Stomach (tissue), 9 donors: ENCODE data around the gene COL23A1. TPM values are rescaled to one million over a fixed set of nuclear protein-coding genes. Genes with fewer than 3 reads are reported as not detected.

Experiments used
- DNase-seq, 2 donors: peaks; one replicate each; pipeline versions ENCODE4 v3.0.0 to v3.0.0-alpha.2; 2013 to 2019
- H3K27ac ChIP-seq, 5 donors: fragments of 200-600 bp in 4 of 5; sonication (generic) in 4 of 5; one replicate each; pipeline ENCODE4 v1.5.1; 2013 to 2019; ENCODE audit warnings: mild to moderate bottlenecking in 1 of 5, moderate library complexity in 1 of 5
- H3K27me3 ChIP-seq, 3 donors: fragments of 200-600 bp; sonication (generic); one replicate each; pipeline ENCODE4 v1.5.1; 2017 to 2019; ENCODE audit warnings: mixed run types in 1 of 3
- H3K36me3 ChIP-seq, 4 donors: fragments of 200-600 bp; sonication (generic); 1 replicate in 3 of 4; 2 replicates in 1 of 4; pipeline ENCODE4 v1.5.1; 2016 to 2019
- H3K4me1 ChIP-seq, 4 donors: fragments of 200-600 bp; sonication (generic); one replicate each; pipeline ENCODE4 v1.5.1; 2016 to 2019
- H3K4me3 ChIP-seq, 4 donors: fragments of 200-600 bp; sonication (generic) in 3 of 4; one replicate each; pipeline ENCODE4 v1.5.1; 2016 to 2019; ENCODE audit warnings: mild to moderate bottlenecking in 1 of 4
- H3K9me3 ChIP-seq, 4 donors: fragments of 200-600 bp; sonication (generic); one replicate each; pipeline ENCODE4 v1.5.1; 2016 to 2019
- CTCF ChIP-seq, 7 experiments: fragments of 450-650 bp in 4 of 7; fragments of 200-600 bp in 3 of 7; sonication (generic) in 3 of 7; IDR thresholded peaks; one replicate each; pipeline ENCODE4 v1.5.1; 2016 to 2019; ENCODE audit warnings: antibody characterized with exemption in 7 of 7, control low read depth in 2 of 7, mild to moderate bottlenecking in 1 of 7
- EP300 ChIP-seq: sonication (generic); formaldehyde crosslinking; IDR thresholded peaks from one replicate; pipeline ENCODE4 v1.6.1; 2017; ENCODE audit warnings: antibody characterized with exemption
- POLR2A ChIP-seq, 4 donors: fragments of 450-650 bp; IDR thresholded peaks; one replicate each; pipeline ENCODE4 v1.6.1; 2016; ENCODE audit warnings: antibody characterized with exemption in 4 of 4, control low read depth in 2 of 4, mild to moderate bottlenecking in 1 of 4, moderate library complexity in 1 of 4
- POLR2AphosphoS5 ChIP-seq, 3 donors: sonication (generic); formaldehyde crosslinking; IDR thresholded peaks; one replicate each; pipeline ENCODE4 v1.6.1; 2016; ENCODE audit warnings: antibody characterized with exemption in 3 of 3
- WGBS, 5 donors: extraction: QIAGEN DNeasy Blood & Tissue Kit in 3 of 5; methylation state at CpG; one replicate each; pipeline versions ENCODE4 v1.1.5 to v1.1.7; 2013 to 2018; 5-methylcytosine and 5-hydroxymethylcytosine counted together
- intact Hi-C: fragments of 100-400 bp; cut with DNase I; formaldehyde crosslinking; loops from one replicate; pipeline ENCODE4 v1.15.1; 2023; ENCODE audit warnings: low total_unique reads
- polyA plus RNA-seq, 3 donors: library from polyadenylated mRNA; stranded (reverse); fragments of 200-250 nt; gene quantifications; one replicate each; pipeline ENCODE4 v1.2.3, GENCODE V29; 2013
- total RNA-seq, 5 donors: library from RNA; depleted of rRNA; stranded (reverse); fragments of >200 nt; gene quantifications; one replicate each; pipeline versions ENCODE4 v1.1.0 to v1.2.3, GENCODE V29; 2014 to 2016
- donor health status: healthy with polysubstance abuse.
- donor health status: Bipolar disorder and iron deficiency.
- donor health status: healthy.

COL23A1 gene
- total and polyA plus RNA-seq, 8 donors = under 0.01 to 7.0 (median 1.4) TPM

- DNase-seq = no peak
- Histone ChIP-seq H3K4me1 (peaks cover 7 to 24% (median 14%) of the 10 kb centered on the region in 4 donors), H3K4me3 (no peak overlapping the region), H3K27me3 (no peaks in the 10 kb centered on the region), H3K27ac (no peak overlapping the region), H3K9me3 (no peaks in the 10 kb centered on the region), H3K36me3 (no peaks in the 10 kb centered on the region)
- WGBS, 5 donors = 75 to 85% (median 81%) methylated on average over 13 to 18 of the region's 18 CpGs
- intact Hi-C loops = no loop called here
- TF ChIP-seq POLR2AphosphoS5 (IDR thresholded peaks at IDR 0.05) (no peak), POLR2A (IDR thresholded peaks at IDR 0.05) (no peak), CTCF (IDR thresholded peaks at IDR 0.05) (no peak), EP300 (no peak)
Observed at GRCh38 chr5:178469975-178470759, 120.0 kb downstream of the COL23A1 start.

DNA sequence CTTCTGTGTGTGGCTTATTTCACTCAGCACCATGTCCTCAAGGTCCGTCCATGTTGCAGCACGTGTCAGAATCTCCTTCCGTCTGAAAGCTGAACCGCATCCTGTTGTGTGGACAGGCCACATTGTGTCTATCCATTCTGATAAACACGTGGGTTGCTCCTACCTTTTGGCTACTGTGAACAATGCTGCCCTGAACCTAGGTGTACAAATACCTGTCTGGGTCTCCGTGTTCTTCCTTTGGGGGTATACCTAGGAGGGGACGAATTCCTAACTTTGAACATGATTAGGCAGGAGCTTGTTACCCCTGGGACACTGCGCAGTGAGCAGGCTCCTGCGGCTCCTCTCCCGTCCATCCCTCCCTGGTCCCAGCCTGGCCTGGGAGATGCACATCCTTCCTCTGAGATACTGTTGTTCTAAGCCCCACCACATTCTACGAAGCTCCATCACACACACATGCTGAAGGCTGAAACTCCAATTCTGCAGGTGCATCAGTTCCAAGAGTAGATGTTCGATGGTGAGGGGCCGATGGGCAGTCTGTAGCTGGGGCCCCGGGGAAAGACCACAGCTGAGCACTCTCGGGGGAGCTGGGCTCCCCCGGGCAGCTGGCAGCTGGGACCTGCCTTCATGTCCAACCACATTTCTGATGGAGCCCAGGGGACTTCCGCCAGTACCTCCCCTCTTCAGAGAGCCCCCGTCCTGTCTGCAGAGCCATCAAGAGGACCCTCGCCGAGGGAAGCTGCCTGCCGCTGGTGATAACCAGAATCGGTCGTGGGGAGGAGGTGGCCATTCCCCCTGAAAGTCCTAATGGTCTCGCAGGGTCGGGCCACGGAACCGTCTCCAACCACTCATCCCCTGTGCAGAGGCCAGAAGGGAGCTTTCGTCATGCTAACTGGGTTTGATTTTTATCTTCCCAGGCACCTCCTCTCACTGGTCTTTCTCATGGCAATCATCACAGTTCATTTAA lies 120.9 kb downstream of the COL23A1 start:
- no peak overlapping the region for H3K27ac ChIP-seq
- TF ChIP-seq EP300 = no peak
- no peak for TF ChIP-seq POLR2AphosphoS5 (IDR thresholded peaks at IDR 0.05)
- no peak for TF ChIP-seq POLR2A (IDR thresholded peaks at IDR 0.05)
- no peak for TF ChIP-seq CTCF (IDR thresholded peaks at IDR 0.05)
- no peak for DNase-seq
- WGBS, 5 donors = 84 to 90% (median 86%) methylated on average over 25 to 28 of the region's 28 CpGs
- H3K4me1 ChIP-seq = peaks cover 7 to 24% (median 14%) of the 10 kb centered on the region in 4 donors
- H3K4me3 ChIP-seq = no peak overlapping the region
- H3K9me3 ChIP-seq = no peaks in the 10 kb centered on the region
- no peaks in the 10 kb centered on the region for H3K27me3 ChIP-seq
- intact Hi-C loops = no loop called here
- no peaks in the 10 kb centered on the region for H3K36me3 ChIP-seq

- DNase-seq = no peak
- Histone ChIP-seq H3K27me3 (no peaks in the 10 kb centered on the region), H3K36me3 (no peaks in the 10 kb centered on the region), H3K9me3 (no peaks in the 10 kb centered on the region), H3K4me3 (no peak overlapping the region), H3K27ac (peak overlapping the region in 4 of 5 donors; percentile 18 to 72 (median 60)), H3K4me1 (peaks cover 7 to 24% (median 14%) of the 10 kb centered on the region in 4 donors)
- intact Hi-C loops = no loop called here
- TF ChIP-seq POLR2A (IDR thresholded peaks at IDR 0.05) = no peak
- TF ChIP-seq CTCF (IDR thresholded peaks at IDR 0.05) = no peak
- TF ChIP-seq EP300 = no peak
- WGBS, 5 donors = 55 to 63% (median 59%) methylated on average over 18 of the region's 18 CpGs
Observed at GRCh38 chr5:178468196-178468685, 122.0 kb downstream of the COL23A1 start.

DNA sequence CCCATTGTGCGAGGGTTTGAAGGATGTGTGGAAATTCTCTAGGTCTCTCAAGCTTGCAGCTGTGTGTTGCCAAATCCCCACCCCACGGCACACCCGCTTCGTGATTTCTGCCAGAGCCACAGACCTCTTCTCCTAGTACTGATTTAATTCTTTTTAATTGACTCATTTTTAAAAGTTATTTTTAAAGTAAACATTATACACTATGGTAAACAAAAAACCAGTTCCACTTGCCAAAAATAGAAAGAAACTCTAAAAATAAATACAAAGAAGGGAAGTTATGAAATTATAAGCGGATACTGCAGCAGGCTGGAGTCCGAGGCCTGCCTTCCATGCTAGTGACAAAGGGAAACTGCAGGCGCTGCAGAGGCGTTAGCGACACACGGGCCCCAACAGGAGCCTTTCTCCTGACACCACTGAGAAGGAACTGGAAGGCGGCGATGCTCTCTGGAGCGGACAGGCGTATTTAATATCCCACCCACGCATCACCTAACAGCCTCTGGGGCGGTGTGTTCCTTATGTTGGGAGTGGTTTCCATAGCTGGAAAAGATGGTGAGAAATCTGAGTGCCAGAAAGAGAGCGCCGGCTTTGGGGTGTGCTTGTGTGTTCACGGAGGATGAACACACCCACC lies 122.5 kb downstream of the COL23A1 start:
- Histone ChIP-seq H3K9me3 (no peaks in the 10 kb centered on the region), H3K27me3 (no peaks in the 10 kb centered on the region), H3K36me3 (no peaks in the 10 kb centered on the region), H3K27ac (peak overlapping the region; percentile 20 to 72 (median 54)), H3K4me1 (peaks cover 7 to 24% (median 14%) of the 10 kb centered on the region in 4 donors), H3K4me3 (no peak overlapping the region)
- peak in 1 of 3 donors; percentile 8 for TF ChIP-seq POLR2AphosphoS5 (IDR thresholded peaks at IDR 0.05)
- no peak for TF ChIP-seq CTCF (IDR thresholded peaks at IDR 0.05)
- no peak for TF ChIP-seq POLR2A (IDR thresholded peaks at IDR 0.05)
- TF ChIP-seq EP300 = no peak
- DNase-seq = peak; percentile 42 to 71
- intact Hi-C loops = no loop called here
- WGBS, 5 donors = 17 to 40% (median 33%) methylated on average over 19 of the region's 19 CpGs
